ENCODE results near the gene LRRC43. TPM values are rescaled to one million over a fixed set of nuclear protein-coding genes. Genes with fewer than 3 reads are reported as not detected.

LRRC43 gene
- total RNA-seq, 1 donor from 2014 or later: not detected

DNA sequence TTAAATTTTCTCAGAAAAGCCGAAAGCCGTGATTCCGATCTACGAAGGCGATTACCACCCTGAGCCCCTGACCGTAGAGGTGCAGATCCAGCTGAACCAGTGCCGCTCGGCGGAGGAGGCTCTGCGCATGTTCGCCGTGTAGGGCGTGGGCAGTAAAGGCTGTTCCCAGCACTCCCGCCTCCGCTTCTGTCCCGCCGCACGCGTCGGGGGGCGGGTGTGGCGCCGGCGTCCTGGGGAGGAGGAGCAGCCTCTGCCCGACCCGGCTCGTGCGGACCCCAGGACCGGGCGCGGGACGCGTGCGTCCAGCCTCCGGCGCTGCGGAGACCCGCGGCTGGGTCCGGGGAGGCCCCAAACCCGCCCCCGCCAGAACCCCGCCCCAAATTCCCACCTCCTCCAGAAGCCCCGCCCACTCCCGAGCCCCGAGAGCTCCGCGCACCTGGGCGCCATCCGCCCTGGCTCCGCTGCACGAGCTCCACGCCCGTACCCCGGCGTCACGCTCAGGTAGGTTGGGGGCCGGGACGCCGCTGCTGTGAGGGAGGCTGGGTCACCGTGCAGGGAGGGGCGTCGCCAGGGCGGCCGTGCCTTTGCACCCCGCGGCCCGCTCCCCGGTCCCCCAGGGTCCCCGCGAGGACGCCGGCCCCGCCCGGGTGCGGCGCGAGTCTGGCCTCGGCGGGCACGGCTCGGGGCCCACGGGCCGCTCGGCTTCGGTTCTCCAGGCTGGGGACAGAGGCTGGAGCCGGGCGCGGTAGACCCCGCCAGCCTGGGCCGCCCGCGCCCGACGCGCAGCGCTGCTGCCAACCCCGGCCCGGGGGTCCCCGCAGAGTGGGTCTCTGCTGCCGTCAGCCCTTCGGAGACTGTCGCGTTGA is 20.6 kb downstream of the LRRC43 start, which contains the start of gene B3GNT4:
Gene B3GNT4, plus strand, starts transcription at position 409 of the 866 bp plus-strand sequence. CDS start 910 bp downstream, outside the sequence.
- Mint-ChIP-seq H3K27me3 (peaks cover 24% of the 10 kb centered on the region), H3K4me1 (peaks cover 7% of the 10 kb centered on the region), H3K27ac (no peak within 1 kb of the TSS), H3K9me3 (no peaks in the 10 kb centered on the region), H3K36me3 (ENCODE audit: low read depth) (peaks cover 15% of the 10 kb centered on the region), H3K4me3 (peak within 1 kb of the TSS; percentile 80)
- ATAC-seq (ENCODE audit: low read depth) (peak; percentile 71), DNase-seq (peak; percentile 57)
- intact Hi-C loops (cut with micrococcal nuclease): loop anchor here (2.0 kb wide), 1 partner anchor 19 kb away; no protein-coding TSS in a partner anchor
- ChIA-PET POLR2A (interaction anchor here (0.6 to 1.2 kb wide), 2 partner anchors 23 to 613 kb away, joined by 3 to 5 read pairs; no protein-coding TSS in a partner anchor), CTCF (interaction anchor here (0.6 to 1.0 kb wide), 2 partner anchors 18 to 359 kb away, joined by 3 to 4 read pairs; no protein-coding TSS in a partner anchor)
- TF ChIP-seq, protein P1, sequence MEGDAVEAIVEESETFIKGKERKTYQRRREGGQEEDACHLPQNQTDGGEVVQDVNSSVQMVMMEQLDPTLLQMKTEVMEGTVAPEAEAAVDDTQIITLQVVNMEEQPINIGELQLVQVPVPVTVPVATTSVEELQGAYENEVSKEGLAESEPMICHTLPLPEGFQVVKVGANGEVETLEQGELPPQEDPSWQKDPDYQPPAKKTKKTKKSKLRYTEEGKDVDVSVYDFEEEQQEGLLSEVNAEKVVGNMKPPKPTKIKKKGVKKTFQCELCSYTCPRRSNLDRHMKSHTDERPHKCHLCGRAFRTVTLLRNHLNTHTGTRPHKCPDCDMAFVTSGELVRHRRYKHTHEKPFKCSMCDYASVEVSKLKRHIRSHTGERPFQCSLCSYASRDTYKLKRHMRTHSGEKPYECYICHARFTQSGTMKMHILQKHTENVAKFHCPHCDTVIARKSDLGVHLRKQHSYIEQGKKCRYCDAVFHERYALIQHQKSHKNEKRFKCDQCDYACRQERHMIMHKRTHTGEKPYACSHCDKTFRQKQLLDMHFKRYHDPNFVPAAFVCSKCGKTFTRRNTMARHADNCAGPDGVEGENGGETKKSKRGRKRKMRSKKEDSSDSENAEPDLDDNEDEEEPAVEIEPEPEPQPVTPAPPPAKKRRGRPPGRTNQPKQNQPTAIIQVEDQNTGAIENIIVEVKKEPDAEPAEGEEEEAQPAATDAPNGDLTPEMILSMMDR (IDR thresholded peaks at IDR 0.05): no peak

DNA sequence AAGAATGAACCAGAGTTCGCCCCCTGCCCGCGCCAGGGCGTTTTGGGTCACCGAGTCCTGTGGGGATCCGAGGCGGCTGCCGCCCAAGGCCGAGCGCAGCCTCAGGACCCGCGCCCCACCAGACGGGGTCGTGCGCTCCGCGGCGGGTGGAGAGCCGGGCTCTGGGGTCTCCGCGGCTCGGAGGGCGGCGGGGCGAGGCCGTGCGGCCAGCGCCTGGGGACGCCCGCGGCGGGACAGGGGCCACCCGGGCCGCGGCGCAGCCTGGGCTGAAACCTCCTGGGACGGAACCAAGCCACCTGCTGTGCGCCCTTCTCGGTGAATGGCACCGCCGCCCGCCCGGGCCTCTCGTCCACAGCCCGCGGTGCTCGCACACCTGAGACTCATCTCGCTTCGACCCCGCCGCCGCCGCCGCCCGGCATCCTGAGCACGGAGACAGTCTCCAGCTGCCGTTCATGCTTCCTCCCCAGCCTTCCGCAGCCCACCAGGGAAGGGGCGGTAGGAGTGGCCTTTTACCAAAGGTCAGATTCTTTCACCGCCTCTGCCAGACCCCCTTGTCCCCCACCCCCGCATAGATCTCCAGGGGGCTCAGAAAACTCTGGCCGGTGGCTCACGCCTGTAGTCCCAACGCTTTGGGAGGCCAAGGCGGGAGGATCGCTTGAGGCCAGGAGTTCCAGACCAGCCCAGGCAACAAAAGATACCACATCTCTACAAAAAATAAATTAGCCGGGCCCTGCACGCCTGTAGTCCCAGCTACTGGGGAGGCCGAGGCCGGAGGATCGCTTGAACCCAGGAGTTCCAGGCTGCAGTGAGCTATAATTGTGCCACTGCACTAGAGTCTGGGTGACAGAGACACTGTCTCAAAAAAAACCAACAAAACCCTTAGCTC is 21.5 kb downstream of the LRRC43 start:
- TF ChIP-seq, protein P1 (IDR thresholded peaks at IDR 0.05): no peak
- ChIA-PET POLR2A (interaction anchor here (0.6 kb wide), 2 partner anchors 15 to 63 kb away, joined by 3 to 5 read pairs; no protein-coding TSS in a partner anchor), CTCF (no interaction called here)
- no peak overlapping the region for H3K27ac Mint-ChIP-seq
- intact Hi-C loops (cut with micrococcal nuclease): no loop called here
- peak overlapping the region; percentile 62 for H3K4me3 Mint-ChIP-seq
- no peaks in the 10 kb centered on the region for H3K9me3 Mint-ChIP-seq
- peaks cover 21% of the 10 kb centered on the region for H3K36me3 Mint-ChIP-seq (ENCODE audit: low read depth)
- peak; percentile 22 for ATAC-seq (ENCODE audit: low read depth)
- peaks cover 23% of the 10 kb centered on the region for H3K27me3 Mint-ChIP-seq
- H3K4me1 Mint-ChIP-seq: peaks cover 7% of the 10 kb centered on the region
- peak; percentile 38 for DNase-seq

DNA sequence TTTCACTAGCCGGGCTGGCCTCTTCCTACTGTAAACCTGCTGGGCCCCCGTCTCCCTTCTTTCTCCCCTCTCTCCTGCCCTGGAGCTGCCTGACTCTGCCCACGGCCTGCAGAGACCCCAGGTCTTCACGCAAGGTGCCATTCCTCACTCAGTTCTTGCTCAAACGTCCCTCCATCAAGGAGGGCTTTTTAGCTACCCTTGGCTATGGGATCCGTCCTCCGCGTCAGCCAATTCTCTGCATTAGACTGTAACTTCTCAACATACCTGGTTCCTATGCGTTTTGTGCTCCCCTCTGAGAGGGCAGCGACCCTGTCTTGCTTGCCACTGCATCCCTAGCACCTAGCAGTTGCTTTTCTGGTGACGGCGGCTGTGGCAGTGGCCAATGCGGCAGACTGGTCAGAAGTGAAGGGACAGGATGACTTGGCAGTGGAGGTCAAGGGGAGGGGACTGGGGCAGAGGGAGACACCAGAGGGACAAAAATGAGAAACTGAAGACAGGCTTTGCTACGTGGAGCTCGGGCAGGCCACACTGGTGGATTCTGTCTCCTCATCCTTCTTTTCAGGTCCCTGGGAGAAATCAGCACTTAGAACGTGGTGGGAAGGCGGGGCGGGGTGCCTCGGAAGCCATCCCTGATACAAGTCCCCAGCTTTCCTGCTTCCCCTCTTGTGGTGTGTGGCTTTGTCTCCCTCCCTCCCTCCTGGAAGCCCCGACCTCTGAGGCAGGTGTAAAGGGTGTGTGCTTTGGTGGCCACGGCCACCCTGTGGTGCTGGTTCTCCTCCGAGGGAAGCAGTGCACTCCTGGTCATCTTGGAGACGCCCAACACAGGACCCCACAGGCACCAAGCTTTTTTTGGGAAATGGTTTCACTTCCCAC is 22.4 kb downstream of the LRRC43 start:
- ATAC-seq (ENCODE audit: low read depth) (no peak), DNase-seq (no peak)
- Mint-ChIP-seq H3K36me3 (ENCODE audit: low read depth) (peaks cover 29% of the 10 kb centered on the region), H3K9me3 (no peaks in the 10 kb centered on the region), H3K27me3 (peaks cover 16% of the 10 kb centered on the region), H3K4me1 (peaks cover 7% of the 10 kb centered on the region), H3K27ac (no peak overlapping the region), H3K4me3 (peak overlapping the region; percentile 46)
- TF ChIP-seq, protein P1 (IDR thresholded peaks at IDR 0.05): no peak
- ChIA-PET POLR2A (interaction anchor here (0.6 kb wide), 2 partner anchors 14 to 62 kb away, joined by 3 to 5 read pairs; no protein-coding TSS in a partner anchor), CTCF (no interaction called here)
- intact Hi-C loops (cut with micrococcal nuclease): no loop called here

DNA sequence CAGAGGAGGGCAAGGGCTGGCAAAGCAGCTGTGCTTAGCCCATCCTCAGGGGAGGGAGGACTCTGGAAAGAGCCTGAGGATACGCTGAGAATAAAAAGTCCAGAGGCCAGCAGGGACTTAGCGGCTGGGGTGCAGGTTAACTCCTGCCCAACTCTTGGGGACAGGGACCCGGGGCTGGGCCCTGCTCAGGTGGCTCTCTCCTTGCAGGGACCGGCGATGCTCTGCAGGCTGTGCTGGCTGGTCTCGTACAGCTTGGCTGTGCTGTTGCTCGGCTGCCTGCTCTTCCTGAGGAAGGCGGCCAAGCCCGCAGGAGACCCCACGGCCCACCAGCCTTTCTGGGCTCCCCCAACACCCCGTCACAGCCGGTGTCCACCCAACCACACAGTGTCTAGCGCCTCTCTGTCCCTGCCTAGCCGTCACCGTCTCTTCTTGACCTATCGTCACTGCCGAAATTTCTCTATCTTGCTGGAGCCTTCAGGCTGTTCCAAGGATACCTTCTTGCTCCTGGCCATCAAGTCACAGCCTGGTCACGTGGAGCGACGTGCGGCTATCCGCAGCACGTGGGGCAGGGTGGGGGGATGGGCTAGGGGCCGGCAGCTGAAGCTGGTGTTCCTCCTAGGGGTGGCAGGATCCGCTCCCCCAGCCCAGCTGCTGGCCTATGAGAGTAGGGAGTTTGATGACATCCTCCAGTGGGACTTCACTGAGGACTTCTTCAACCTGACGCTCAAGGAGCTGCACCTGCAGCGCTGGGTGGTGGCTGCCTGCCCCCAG is 23.4 kb downstream of the LRRC43 start:
- Mint-ChIP-seq H3K4me3 (no peak overlapping the region), H3K4me1 (peaks cover 7% of the 10 kb centered on the region), H3K9me3 (no peaks in the 10 kb centered on the region), H3K27ac (no peak overlapping the region), H3K27me3 (peaks cover 11% of the 10 kb centered on the region), H3K36me3 (ENCODE audit: low read depth) (peaks cover 33% of the 10 kb centered on the region)
- DNase-seq: no peak
- ChIA-PET CTCF (no interaction called here), POLR2A (no interaction called here)
- ATAC-seq (ENCODE audit: low read depth): no peak
- TF ChIP-seq, protein P1 (IDR thresholded peaks at IDR 0.05): no peak
- intact Hi-C loops (cut with micrococcal nuclease): no loop called here
